HL-60/S4 (cell line): Measurements from ENCODE around the gene CRYL1.

Experiments used
- in situ Hi-C: fragments of 300-500 bp; cut with MboI; formaldehyde crosslinking; loops from 2 replicates; pipeline ENCODE4 v1.14.3; 2022; ENCODE audit warnings: low sequenced_read_pairs

CRYL1 gene

DNA sequence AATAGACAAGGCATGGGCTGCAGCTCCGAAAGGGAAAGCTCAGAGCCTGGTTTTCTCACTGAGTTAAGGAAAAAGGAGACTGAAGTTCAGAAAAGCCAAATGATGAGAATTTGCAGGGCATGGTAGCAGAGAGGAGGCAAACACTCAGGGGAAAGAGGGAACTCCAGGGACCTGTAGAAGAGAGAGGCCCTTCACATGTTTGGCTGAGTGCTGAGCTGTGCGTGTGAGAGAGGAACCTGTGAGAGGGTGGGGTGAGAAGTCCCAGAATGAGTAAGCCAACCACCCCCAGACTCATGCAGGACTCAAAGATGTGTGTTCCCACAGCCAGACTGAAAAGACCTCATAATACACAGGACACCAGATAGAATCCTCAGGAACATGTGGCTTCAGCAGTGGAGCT is 2.8 kb upstream of the CRYL1 start:
- in situ Hi-C loops: no loop called here

DNA sequence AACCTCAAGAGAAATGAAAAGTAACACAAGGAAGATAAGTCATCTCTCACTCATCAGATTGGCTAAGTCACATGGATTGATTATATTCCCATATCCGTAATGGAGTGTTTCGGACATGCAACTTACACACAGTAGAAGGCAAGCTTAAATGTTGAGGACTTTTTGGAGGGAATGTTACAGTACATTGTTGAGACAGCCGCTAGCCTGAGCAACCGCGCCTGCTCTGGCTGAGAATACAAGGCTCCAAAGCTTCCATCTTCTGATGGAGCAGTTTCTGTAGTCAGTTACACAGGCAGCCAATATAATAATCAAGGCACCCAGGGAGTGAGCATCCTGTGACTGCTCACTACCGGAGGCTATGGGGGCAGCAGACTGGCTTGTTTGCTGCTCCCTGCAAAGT is 1.0 kb upstream of the CRYL1 start:
- in situ Hi-C loops: no loop called here

DNA sequence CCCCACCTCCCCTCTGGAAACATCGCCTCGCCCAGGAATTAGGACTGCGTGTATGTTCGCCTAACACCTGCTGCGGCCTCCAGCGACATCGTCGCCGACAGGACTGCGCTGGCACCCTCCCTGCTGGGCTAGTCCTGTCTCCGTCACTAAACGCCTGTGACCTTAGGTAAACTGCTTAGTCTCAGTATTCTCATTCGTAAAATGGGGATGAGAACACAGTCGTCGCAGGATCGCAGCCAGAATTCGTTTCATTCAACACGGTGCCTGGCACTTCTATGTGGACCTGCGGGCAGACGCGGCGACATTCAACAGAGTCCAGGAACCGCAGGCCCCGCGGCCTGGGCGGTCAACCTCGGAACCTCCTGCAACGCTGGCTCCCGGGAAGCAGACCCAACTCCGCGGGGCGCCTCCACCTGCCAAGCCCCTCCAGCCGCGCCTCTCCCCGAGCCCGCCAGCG is 485 bp downstream of the CRYL1 start:
- in situ Hi-C loops: no loop called here

DNA sequence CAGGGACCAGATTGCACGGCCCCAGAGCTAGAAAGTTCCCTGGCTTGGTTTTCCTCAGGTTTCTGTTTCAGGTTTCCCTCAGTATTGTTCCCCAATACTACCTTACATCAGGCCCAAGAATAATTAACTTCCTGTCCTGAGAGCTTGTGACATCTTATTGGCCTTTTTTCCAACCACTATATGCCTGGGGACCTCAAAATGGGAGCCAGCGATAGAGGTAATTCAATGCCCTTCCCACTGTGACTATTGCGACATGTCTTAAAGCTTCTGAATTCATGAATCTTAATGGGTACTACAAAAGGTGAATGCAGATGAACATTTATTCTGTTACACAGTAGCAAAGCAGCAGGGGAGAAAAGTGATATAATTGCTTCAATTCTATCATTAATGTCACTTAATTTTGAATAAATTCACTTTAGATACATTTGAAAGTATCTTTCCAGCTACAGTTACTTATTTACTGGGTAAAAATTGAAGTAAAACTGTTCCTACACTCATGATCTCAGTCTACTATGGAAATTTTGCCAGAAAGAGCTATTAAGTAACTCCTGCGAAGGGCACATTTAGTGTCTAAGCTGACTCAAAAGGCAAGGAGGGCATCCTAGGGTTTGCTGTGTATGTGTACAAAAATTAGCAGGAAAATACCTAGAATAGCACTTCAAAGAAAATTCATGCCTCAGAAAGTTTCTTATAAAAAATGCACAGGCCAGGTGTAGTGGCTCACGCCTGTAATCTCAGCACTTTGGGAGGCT is 4.1 kb downstream of the CRYL1 start:
- in situ Hi-C loops: no loop called here

DNA sequence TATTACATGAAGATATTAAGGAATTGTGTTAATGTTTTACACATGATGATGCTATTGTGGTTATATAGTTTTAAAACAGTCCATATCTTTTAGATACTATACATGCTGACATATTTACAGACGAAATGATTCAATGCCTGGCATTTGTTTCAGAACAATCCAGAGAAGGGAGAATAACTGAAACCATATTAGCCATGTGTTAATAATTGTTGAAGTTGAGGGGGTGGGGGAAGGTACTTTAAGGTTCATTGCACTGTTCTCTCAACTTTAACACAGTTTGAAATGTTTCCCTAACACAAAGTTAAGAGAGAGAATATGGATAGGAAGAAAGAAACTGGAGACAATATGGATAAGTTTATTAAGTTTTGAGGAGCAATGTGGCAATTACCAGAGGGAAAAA is 5.8 kb downstream of the CRYL1 start:
- in situ Hi-C loops: no loop called here

DNA sequence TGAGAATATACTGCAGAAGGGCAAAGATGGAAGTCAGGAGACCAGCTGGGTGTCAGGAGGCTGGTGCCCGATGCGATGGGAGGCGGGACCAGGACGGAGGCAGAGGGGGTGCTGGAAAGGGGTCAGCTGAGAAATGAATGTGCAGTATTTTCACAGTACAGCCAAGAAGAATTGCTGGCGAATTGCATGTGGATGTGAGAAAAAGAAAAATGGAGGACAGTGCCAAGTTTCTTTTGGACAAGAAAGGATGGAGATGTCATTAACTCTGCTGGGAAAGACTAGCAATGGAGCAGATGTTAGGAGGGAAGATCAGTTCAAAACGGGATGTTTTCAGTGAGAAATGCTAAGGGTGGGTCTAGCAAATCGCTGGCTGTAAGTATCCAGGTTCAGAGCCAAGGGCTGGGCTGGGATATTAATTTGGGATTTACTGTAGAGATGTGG is 7.0 kb downstream of the CRYL1 start:
- in situ Hi-C loops: no loop called here

DNA sequence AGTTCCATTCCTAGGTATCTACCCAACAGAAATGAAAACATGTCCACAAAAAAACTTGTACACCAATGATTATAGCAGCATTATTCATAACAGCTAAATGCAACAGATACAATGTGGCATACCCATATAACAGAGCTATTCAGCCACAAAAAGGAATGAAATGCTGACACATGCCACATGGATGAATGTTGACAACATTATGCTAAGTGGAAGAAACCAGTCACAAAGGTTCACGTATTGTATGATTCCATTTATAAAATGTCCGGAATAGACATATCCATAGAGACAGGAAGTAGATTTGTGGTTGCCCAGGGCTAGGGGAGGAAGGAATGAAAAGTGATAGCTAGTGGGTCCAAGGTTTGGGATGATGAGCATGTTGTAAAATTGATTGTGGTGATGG is 10.8 kb downstream of the CRYL1 start:
- in situ Hi-C loops: no loop called here

DNA sequence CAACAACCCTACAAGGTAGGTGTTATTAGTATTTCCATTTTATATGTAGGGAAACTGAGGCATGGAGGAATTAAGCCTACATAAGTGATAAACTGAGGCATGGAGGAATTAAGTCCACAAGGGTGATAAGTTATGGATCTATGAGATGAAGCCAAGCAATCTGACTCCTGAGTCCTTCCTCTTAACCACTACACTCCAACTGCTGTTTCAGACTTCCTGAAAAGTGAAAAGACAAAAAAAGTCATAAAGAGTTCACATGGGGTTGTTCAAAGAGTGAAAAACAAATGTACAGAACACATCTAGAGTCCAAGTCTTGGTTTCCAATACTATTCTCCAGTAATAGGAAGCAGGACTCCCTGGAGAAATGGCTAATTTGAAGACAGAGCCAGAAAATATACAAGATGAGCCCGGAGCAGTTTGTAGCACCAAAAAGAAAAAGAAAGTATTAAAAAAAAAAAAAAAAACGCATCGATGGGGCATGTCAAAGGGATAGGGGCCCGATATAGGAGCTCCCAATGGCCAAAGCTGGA is 12.1 kb downstream of the CRYL1 start:
- in situ Hi-C loops: no loop called here

DNA sequence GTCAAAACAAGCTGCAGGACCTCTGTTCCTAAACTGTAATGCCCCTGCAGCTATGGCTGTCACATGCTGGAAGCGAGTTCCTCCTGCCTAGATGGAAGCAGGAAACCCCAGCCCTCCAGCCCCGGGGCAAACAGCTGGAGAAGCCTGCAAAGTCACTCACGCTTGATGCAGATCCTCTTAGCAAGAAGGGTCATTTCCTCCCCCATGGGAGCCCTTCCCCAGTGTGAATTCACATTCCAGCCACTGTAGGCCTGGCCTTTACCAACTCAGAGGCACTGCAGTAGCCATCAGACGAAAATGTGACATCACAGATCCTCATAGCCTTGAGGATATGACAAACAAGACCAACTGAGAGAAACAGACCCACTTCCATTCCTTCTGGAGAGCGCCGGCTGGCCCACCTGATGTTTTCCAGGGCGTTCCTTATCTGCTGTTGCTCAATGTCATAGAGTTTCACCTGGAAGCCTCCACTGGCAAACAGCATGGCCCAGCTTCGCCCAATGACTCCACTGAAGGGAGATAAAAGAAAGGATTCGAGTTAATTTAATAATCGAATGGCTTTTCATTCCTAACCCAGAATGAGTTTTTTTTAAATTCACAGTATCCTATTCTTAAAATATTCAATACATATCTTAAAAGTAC is 13.5 kb downstream of the CRYL1 start:
- in situ Hi-C loops: no loop called here

DNA sequence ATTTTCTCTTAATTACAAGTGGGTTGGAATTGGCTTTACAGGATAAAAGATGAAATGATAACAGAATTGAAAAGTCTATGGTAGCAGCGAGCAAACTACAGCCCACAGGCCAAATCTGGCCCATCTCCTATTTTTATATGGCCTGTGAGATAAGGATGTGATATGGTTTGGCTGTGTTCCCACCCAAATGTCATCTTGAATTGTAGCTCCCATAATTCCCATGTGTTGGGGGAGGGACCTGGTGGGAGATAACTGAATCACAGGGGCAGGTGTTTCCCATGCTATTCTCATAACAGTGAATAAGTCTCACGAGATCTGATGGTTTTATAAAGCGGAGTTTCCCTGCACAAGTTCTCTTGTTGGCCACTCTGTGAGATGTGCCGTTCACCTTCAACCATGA is 19.0 kb downstream of the CRYL1 start:
- in situ Hi-C loops: no loop called here

DNA sequence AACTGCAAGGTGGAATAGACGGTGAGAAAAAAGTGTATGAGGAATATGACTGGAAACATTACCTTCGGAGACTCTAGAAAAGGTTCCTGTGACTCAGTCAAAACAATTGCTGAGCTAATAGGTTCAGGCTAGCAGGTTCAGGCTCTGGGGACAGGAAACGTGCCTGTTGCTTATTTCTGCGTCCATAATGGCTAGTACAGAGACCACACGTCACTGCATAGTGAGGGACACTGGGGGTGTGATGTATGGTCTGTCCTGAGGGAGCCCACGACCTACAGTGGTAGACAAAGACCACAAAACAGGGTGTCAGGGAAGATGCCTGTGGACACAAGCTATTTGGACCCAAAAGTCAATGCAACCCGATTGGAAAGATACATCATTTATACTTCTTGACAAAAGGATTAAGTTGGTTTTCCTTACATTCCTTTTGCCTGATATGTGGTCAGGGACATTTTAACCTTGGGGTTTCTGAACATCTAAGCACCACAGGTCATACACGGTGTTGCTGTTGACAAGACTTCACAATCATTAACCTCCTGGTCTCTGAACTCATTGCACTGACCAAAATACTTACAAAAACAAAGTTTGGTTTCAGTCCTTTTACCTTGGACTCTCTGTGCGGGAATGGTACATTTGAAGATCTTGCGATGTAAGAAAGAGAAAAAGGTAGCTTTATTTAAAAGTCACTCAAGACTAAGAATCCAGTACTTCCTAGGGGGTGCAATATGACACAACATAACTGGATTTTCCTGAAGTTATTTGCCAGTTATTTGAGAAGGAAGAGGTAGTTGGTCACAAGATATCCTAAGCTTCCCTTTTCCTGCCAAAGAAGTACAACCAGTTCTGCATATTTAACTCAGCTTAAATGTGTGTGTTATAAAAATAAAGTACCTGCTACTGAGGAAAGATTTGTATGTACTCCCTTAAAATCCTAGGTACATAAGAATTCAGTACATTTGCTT is 20.0 kb downstream of the CRYL1 start:
- in situ Hi-C loops: no loop called here

DNA sequence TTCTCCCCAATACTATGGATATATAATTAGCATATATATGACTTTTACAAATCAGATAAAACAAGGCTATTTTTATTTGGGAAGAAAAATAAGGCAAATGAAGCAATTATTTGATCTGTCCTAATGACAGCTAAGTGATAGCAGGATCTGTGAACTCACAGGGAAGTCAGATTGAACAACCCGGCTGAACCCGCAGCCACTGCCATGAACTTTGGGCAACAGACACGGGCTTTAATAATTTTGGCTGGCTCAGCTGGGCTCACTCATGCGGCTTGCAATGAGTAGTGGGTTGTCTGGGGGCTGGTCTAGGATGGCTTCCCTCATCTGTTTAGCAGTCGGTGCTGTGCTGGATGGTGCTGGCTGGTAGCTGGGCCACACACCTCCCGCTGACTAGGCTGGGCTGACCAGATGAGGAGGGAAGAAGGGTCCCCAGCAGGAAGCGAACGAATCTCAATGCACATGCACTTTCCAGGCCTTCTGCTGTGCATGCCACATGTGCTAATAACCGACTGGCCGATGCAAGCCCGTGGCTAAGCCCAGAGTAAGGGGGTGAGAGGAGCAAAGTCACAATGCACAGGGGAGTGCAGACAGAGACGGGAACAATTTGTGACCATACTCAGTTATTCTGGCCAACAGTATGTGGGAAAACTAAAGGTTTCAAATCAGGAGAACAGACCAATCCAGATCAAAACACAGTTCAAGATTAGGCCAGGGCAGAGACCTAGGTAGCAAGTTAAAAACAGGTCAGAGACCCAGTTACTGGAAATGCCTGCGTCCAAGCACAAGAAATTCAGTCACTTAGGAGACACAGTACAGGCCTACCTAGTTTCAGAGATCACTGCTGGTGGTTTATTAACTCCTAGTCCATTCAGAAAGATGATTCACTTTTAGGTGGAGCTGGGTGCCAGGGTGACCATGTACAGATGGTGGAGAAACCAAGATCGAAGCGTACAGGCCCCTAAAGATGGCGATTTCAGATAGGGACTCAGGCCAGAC is 22.3 kb downstream of the CRYL1 start:
- in situ Hi-C loops: loop anchor here (5.0 kb wide), 1 partner anchor 424 kb away; no protein-coding TSS in a partner anchor

DNA sequence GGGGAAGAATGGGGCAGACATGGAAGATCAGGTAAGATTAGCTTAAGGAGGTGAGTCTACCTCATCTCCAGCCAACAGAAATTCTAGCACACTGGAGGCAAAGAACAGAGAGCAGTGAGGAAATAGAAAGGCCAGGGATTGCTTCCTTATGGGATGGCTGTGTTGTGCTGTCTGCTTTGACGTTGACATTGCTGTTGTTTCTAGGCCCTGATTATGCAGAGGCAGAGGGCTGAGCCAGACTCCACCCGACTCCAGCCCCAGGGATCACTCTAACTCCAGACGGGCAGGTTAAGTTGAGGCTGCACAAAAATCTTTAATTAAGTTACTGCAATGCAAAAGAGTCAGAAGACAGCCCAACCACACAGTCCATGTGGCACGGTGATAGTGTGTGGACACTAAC is 24.1 kb downstream of the CRYL1 start:
- in situ Hi-C loops: loop anchor here (5.0 kb wide), 1 partner anchor 426 kb away; no protein-coding TSS in a partner anchor

DNA sequence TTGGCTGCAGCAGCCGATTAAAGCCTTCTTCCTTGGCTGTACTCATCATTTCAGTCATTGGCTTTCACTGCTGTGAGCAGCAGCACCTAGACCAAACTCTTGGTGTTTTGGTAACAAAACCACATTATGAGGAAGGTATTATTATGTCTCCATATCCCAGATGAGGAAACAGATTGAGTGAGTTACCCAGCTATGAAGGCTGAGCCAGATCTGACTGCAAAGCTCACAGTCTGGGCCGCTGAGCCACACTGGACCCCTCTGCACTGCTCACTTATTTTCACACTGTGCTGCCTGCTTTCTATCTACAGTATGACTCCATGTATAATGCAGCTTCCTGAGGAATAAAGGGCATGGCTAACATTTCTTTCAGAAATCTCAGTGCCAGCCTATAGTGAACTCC is 24.5 kb downstream of the CRYL1 start:
- in situ Hi-C loops: loop anchor here (5.0 kb wide), 1 partner anchor 426 kb away; no protein-coding TSS in a partner anchor

DNA sequence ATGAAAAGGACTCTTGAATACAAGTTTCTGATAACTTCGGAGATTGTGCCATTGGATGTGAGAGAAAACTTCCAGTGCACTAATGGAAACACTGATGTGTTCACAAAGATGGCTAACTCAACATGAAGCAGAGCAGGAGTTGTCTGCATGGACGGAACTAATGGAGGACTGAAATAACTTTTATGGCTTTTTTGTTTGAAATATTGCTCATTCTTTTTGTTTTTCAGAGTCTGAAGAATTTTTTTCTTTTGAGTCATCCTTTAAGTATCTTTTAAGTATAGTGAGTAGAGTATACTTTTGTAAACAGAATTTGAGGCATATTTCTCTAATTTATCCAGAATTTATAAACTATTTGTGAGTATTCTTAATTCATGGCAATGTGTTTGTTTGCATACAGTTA is 25.7 kb downstream of the CRYL1 start:
- in situ Hi-C loops: loop anchor here (5.0 to 25.0 kb wide), 3 partner anchors 313 to 427 kb away; partner anchors contain the start of gene GJB2

DNA sequence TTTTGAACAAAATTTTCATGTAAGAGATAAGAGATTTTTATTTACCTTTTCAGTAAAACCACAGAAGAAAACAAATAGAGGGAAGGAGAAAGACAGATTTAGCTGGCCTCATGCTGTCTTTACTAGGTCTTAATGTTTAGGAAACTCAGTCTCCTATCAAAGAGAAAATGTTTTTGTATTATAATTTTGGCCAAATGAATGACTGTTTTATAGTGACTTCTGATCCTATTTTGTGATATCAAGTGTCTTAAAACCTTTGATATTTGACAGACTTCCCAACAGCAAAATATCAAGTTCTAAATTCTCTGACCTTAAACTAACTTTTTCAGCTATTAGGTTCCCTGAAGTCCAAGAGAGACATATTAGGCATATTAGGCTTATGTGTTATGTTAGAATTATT is 27.0 kb downstream of the CRYL1 start:
- in situ Hi-C loops: loop anchor here (10.0 to 25.0 kb wide), 2 partner anchors 311 to 336 kb away; partner anchors contain the start of gene GJB2

DNA sequence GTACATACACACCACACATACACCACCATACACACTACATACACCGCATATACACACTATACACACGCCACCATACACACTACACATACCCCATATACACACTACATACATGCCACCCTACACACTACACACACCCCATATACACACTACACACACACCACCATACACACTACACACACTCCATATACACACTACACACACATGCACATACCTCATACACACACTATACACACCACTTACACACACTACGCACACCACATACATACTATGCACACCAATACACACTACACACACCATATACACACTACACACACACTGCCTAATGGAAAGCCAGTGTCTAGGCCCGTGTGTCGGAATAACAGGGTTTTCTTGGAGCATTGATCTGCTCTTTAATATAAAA is 27.5 kb downstream of the CRYL1 start:
- in situ Hi-C loops: loop anchor here (10.0 to 25.0 kb wide), 2 partner anchors 311 to 337 kb away; partner anchors contain the start of gene GJB2

DNA sequence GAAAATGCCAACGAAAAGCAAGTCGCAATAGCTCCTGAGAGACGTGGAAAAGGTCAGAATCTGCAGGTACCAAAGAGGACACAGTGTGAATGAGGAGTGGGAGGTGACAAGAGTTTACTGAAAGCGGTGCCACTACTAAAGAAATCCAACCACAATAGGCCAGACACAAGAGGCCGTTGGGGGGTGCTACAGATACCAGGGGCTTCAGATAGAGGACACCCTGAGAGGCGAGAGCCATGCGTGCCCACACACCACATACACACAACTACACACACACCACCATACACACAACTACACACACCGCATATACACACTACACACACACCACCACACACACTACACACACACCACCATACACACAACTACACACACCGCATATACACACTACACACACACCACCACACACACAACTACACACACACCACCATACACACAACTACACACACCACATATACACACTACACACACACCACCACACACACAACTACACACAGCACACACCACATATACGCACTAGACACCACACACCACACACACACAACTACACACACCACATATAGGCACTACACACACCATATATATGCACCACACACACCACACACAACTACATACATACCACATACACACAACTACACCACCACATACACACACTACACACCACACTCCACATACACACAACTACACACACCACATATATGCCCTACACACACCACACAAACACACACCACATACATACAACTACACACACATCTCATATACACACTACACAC is 28.5 kb downstream of the CRYL1 start:
- in situ Hi-C loops: loop anchor here (10.0 to 25.0 kb wide), 2 partner anchors 310 to 338 kb away; partner anchors contain the start of gene GJB2
